H9 (cell line): ENCODE measurements around the gene KMT5B. TPM values are rescaled to one million over a fixed set of nuclear protein-coding genes. Genes with fewer than 3 reads are reported as not detected.

ENCODE experiments used
- DNase-seq: peaks from one replicate; pipeline ENCODE4 v3.0.0-alpha.2; 2017
- H2AFZ ChIP-seq: one replicate; pipeline ENCODE4 v1.6.1; 2013; ENCODE audit warnings: mild to moderate bottlenecking, low read length, control low read depth, moderate library complexity
- H2AK5ac ChIP-seq: 2 replicates; pipeline ENCODE4 v1.6.1; 2013; ENCODE audit warnings: low read length, control low read depth, mixed read lengths; ENCODE audit not compliant: insufficient read length
- H2BK120ac ChIP-seq: one replicate; pipeline ENCODE4 v1.6.1; 2013; ENCODE audit warnings: low read depth, mild to moderate bottlenecking, low read length, control low read depth, inconsistent platforms; ENCODE audit not compliant: poor library complexity, severe bottlenecking
- H2BK12ac ChIP-seq: 2 replicates; pipeline ENCODE4 v1.6.1; 2013; ENCODE audit warnings: low read length, control low read depth, mixed read lengths, low read depth; ENCODE audit not compliant: insufficient read length
- H2BK15ac ChIP-seq: 2 replicates; pipeline ENCODE4 v1.6.1; 2013; ENCODE audit warnings: low read depth, low read length, control low read depth
- H2BK20ac ChIP-seq: one replicate; pipeline ENCODE4 v1.6.1; 2013; ENCODE audit warnings: low read depth, mild to moderate bottlenecking, low read length, control low read depth, inconsistent platforms; ENCODE audit not compliant: poor library complexity, severe bottlenecking
- H2BK5ac ChIP-seq: 2 replicates; pipeline ENCODE4 v1.6.1; 2013; ENCODE audit warnings: low read length, control low read depth, mixed read lengths; ENCODE audit not compliant: insufficient read length
- H3K14ac ChIP-seq: 2 replicates; pipeline ENCODE4 v1.6.1; 2013; ENCODE audit warnings: low read length, control low read depth; ENCODE audit not compliant: insufficient read depth
- H3K18ac ChIP-seq: 2 replicates; pipeline ENCODE4 v1.6.1; 2013; ENCODE audit warnings: low read depth, mild to moderate bottlenecking, mixed read lengths, low read length, control low read depth; ENCODE audit not compliant: insufficient read length
- H3K23ac ChIP-seq: 2 replicates; pipeline ENCODE4 v1.6.1; 2013; ENCODE audit warnings: low read length, control low read depth, mixed read lengths, low read depth; ENCODE audit not compliant: insufficient read length
- H3K23me2 ChIP-seq: 2 replicates; pipeline ENCODE4 v1.6.1; 2013; ENCODE audit warnings: low read depth, mild to moderate bottlenecking, mixed read lengths, low read length, control low read depth; ENCODE audit not compliant: insufficient read length, poor library complexity, severe bottlenecking
- H3K27ac ChIP-seq: 2 replicates; pipeline ENCODE4 v1.5.1; 2013; ENCODE audit warnings: low read length, control low read depth, mixed read lengths, low read depth; ENCODE audit not compliant: insufficient read length
- H3K27me3 ChIP-seq: 2 replicates; pipeline ENCODE4 v1.6.1; 2013; ENCODE audit warnings: low read length, control low read depth, inconsistent platforms; ENCODE audit not compliant: insufficient read depth
- H3K4ac ChIP-seq: 2 replicates; pipeline ENCODE4 v1.6.1; 2013; ENCODE audit warnings: low read depth, mild to moderate bottlenecking, control low read depth, inconsistent platforms, low read length, moderate library complexity
- H3K4me1 ChIP-seq: 2 replicates; pipeline ENCODE4 v1.6.1; 2013; ENCODE audit warnings: low read length, control low read depth, inconsistent platforms; ENCODE audit not compliant: insufficient read depth
- H3K4me2 ChIP-seq: 2 replicates; pipeline ENCODE4 v1.6.1; 2013; ENCODE audit warnings: low read length, control low read depth, mixed read lengths; ENCODE audit not compliant: insufficient read length, insufficient read depth
- H3K56ac ChIP-seq: 2 replicates; pipeline ENCODE4 v1.6.1; 2013; ENCODE audit warnings: low read depth, mild to moderate bottlenecking, mixed read lengths, low read length, control low read depth; ENCODE audit not compliant: insufficient read length
- H3K79me1 ChIP-seq: 2 replicates; pipeline ENCODE4 v1.6.1; 2013; ENCODE audit warnings: low read depth, mild to moderate bottlenecking, moderate library complexity, low read length, control low read depth, inconsistent platforms; ENCODE audit not compliant: insufficient read depth, poor library complexity, severe bottlenecking
- H3K79me2 ChIP-seq: 2 replicates; pipeline ENCODE4 v1.6.1; 2013; ENCODE audit warnings: low read length, control low read depth, inconsistent platforms; ENCODE audit not compliant: insufficient read depth
- H3K9ac ChIP-seq: 2 replicates; pipeline ENCODE4 v1.6.1; 2013; ENCODE audit warnings: low read length, control low read depth, mixed read lengths; ENCODE audit not compliant: insufficient read length; ENCODE audit errors: extremely low read depth
- H3K9me3 ChIP-seq: one replicate; pipeline ENCODE4 v1.6.1; 2013; ENCODE audit warnings: low read depth, low read length, inconsistent platforms; ENCODE audit not compliant: control insufficient read depth
- H3T11ph ChIP-seq: one replicate; pipeline ENCODE4 v1.6.1; 2013; ENCODE audit warnings: mild to moderate bottlenecking, low read length, control low read depth, inconsistent platforms
- H4K20me1 ChIP-seq: one replicate; pipeline ENCODE4 v1.6.1; 2013; ENCODE audit not compliant: control insufficient read depth, insufficient read length, insufficient read depth
- H4K5ac ChIP-seq: 2 replicates; pipeline ENCODE4 v1.6.1; 2013; ENCODE audit warnings: low read depth, mild to moderate bottlenecking, mixed read lengths, low read length, control low read depth; ENCODE audit not compliant: insufficient read length
- H4K8ac ChIP-seq: replicated peaks from 2 replicates; pipeline ENCODE4 v1.6.1; 2013; ENCODE audit warnings: low read length, control low read depth, mixed read lengths, low read depth; ENCODE audit not compliant: insufficient read length
- H4K91ac ChIP-seq: 2 replicates; pipeline ENCODE4 v1.6.1; 2013; ENCODE audit warnings: low read depth, mild to moderate bottlenecking, moderate library complexity, mixed read lengths, low read length, control low read depth; ENCODE audit not compliant: insufficient read length
- H3K27ac Mint-ChIP-seq, 3 experiments: 2 replicates in 2 of 3; 3 replicates in 1 of 3; pipeline ENCODE4 v1.8.0; 2020 to 2021; ENCODE audit warnings: mixed read lengths in 3 of 3, mild to moderate bottlenecking in 1 of 3, moderate library complexity in 1 of 3
- H3K27me3 Mint-ChIP-seq: 2 replicates; pipeline ENCODE4 v1.8.0; 2021; ENCODE audit warnings: low read depth, mild to moderate bottlenecking, moderate library complexity, mixed read lengths
- H3K36me3 Mint-ChIP-seq, 3 experiments: 2 replicates in 2 of 3; 3 replicates in 1 of 3; pipeline ENCODE4 v1.8.0; 2020 to 2021; ENCODE audit warnings: low read depth in 3 of 3, mixed read lengths in 3 of 3; ENCODE audit not compliant: insufficient read depth in 1 of 3
- H3K4me1 Mint-ChIP-seq, 2 experiments: 2 replicates each; pipeline ENCODE4 v1.8.0; 2020; ENCODE audit warnings: mixed read lengths in 2 of 2
- H3K4me3 Mint-ChIP-seq, 2 experiments: 2 replicates in 1 of 2; 3 replicates in 1 of 2; pipeline ENCODE4 v1.8.0; 2020 to 2021; ENCODE audit warnings: mild to moderate bottlenecking in 2 of 2, mixed read lengths in 2 of 2, moderate library complexity in 1 of 2
- H3K9me3 Mint-ChIP-seq, 2 experiments: 2 replicates in 1 of 2; 3 replicates in 1 of 2; pipeline ENCODE4 v1.8.0; 2020; ENCODE audit warnings: mild to moderate bottlenecking in 2 of 2, mixed read lengths in 2 of 2, moderate library complexity in 1 of 2
- CTCF ChIP-seq: fragments of 200-600 bp; sonication (generic); conservative IDR thresholded peaks from 3 replicates; pipeline ENCODE4 v1.8.0; 2021; ENCODE audit warnings: antibody characterized with exemption, mild to moderate bottlenecking
- WGBS: extraction: QIAGEN DNeasy Blood & Tissue Kit; methylation state at CpG from one replicate; pipeline ENCODE4 v1.1.7; 2013; ENCODE audit warnings: missing lambda C conversion rate, low lambda C conversion rate, mixed read lengths; ENCODE audit not compliant: insufficient read length; ENCODE audit errors: extremely low coverage; 5-methylcytosine and 5-hydroxymethylcytosine counted together
- total RNA-seq: library from RNA; stranded (reverse); gene quantifications from 2 replicates; pipeline ENCODE4 v1.2.1, GENCODE V29; 2021

KMT5B gene
- total RNA-seq, 1 experiment from 2014 or later = 61.6 TPM

DNA sequence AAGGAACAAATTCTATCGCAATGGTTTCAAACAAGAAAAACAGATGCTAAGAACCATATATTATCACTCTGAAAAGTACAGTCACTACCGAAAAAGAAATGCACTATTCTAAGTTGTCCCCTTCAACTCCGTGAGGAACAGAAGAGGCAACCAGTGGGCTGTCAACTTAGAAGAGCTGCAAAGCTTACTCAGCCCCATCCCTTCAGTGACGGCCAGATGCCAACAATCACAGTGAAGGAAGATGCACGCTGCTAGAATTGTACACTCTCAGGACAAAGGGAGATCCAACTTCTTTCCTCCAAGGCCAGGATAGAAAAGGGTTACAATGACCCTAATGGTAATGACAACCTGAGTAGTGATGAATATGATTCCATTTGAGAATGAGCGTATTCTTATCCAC lies 53.4 kb downstream of the KMT5B start:
- Histone ChIP-seq H3K4me1 (no peaks in the 10 kb centered on the region), H2AK5ac (no peak overlapping the region), H3K14ac (no peak overlapping the region), H2BK15ac (no peak overlapping the region), H3K18ac (no peak overlapping the region), H4K91ac (no peak overlapping the region), H3K27me3 (no peaks in the 10 kb centered on the region), H3K4ac (no peak overlapping the region), H2BK12ac (no peak overlapping the region), H3K79me2 (no peaks in the 10 kb centered on the region), H2BK120ac (no peak overlapping the region), H3T11ph (no peak overlapping the region), H4K5ac (no peak overlapping the region), H3K23ac (no peak overlapping the region), H3K9ac (no peak overlapping the region), H3K23me2 (no peaks in the 10 kb centered on the region), H2BK20ac (no peak overlapping the region), H3K4me2 (no peak overlapping the region), H3K79me1 (no peaks in the 10 kb centered on the region), H3K9me3 (no peaks in the 10 kb centered on the region), H2BK5ac (no peak overlapping the region), H4K8ac (no peak overlapping the region), H3K27ac (no peak overlapping the region), H2AFZ (no peak overlapping the region), H4K20me1 (no peaks in the 10 kb centered on the region), H3K56ac (no peak overlapping the region)
- Mint-ChIP-seq H3K27ac (no peak overlapping the region; a peak in 1 of 7 replicates), H3K36me3 (peaks cover 5 to 21% (median 10%) of the 10 kb centered on the region in 3 experiments; a peak in 6 of 7 replicates), H3K4me1 (peaks cover 9 to 10% of the 10 kb centered on the region in 2 experiments; a peak in 3 of 4 replicates), H3K4me3 (no peak overlapping the region), H3K9me3 (no peaks in the 10 kb centered on the region), H3K27me3 (no peaks in the 10 kb centered on the region)
- no peak for TF ChIP-seq CTCF
- no peak for DNase-seq
- no CpG with 5 or more reads among the region's 6 CpGs for WGBS
